Measurements from ENCODE around the gene EYA2. TPM values are rescaled to one million over a fixed set of nuclear protein-coding genes. Genes with fewer than 3 reads are reported as not detected.

Gene EYA2
- total and polyA plus RNA-seq, 2 experiments from 2014 or later = 0.18 TPM; not detected in 1

DNA sequence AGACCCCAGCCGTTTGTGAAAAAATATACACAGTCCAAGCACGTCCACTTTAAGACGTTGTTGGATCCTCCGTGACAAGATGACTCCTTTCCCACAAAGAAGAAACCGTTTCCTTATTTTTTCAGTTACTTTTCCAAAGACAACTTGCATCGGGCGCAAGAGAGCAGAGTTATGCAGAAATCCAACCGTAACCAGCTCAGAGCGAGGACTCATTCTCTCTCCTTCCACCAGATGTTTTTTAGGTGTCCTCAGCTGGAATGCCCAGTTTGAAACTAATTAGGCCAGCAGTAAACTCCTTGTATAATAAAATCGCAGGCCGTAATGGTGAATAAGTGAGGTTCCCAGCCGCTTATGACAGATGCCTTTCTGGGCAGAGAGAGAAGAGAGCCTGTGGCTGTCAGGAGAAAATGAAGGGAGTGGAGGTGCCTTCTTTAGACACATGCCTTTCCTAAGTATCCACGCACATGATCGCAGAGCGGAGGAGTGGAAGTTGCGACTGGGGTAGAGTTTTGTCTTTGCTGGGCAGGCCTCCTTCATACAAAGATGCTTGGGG, 2.8 kb downstream of the EYA2 start:
- no peaks in the 10 kb centered on the region for H3K9me3 ChIP-seq (ENCODE audit: low read depth)
- H2AFZ ChIP-seq = no peak overlapping the region
- no peaks in the 10 kb centered on the region for H3K36me3 ChIP-seq (ENCODE audit: low read depth)
- H3F3A ChIP-seq (ENCODE audit: insufficient read depth) = no peaks in the 10 kb centered on the region
- H3K9me2 ChIP-seq (ENCODE audit: insufficient read depth) = no peaks in the 10 kb centered on the region
- H4K20me1 ChIP-seq (ENCODE audit: insufficient read depth) = no peaks in the 10 kb centered on the region
- H3K4me3 ChIP-seq = no peak overlapping the region
- H3K4me1 ChIP-seq (ENCODE audit: insufficient read depth) = no peaks in the 10 kb centered on the region
- no peak overlapping the region for H3K4me2 ChIP-seq (ENCODE audit: unreplicated experiment)
- in situ Hi-C loops (cut with MboI) = no loop called here
- H3K79me2 ChIP-seq (ENCODE audit: insufficient read depth) = no peaks in the 10 kb centered on the region
- DNase-seq = no peak
- peaks cover 66% of the 10 kb centered on the region for H3K27me3 ChIP-seq (replicated peaks; ENCODE audit: insufficient read depth)
- 57 to 59% methylated on average over 16 of the region's 16 CpGs for WGBS, 2 experiments (ENCODE audit: low coverage in 1 of 2, low lambda C conversion rate in 2 of 2, missing lambda C conversion rate in 2 of 2)
- no peak for TF ChIP-seq EZH2 (IDR thresholded peaks at IDR 0.05; ENCODE audit: insufficient read depth, poor library complexity, severe bottlenecking)
- no peak for TF ChIP-seq EZH2phosphoT487 (IDR thresholded peaks at IDR 0.05; ENCODE audit: insufficient read depth, low read depth)
- H3K9ac ChIP-seq = no peak overlapping the region
- H3K27ac ChIP-seq = no peak overlapping the region

DNA sequence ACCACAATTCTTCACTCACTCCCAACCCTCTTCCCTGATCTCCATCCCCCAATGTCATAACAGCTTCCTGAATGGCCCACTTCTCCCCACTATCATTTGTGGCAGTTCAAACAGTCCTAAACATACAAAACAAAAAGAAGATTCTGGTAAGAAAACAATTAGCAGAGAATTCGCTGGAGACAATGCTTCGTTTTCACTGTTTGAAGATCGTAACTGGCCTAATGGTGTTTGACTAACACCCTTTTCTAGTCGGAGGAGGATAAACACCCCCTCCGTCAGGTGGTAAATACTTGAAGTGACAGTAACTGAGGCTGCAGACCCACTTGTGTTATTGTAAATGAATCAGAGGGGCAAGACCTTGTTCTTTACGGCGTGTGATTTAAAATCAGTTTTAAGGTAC, 3.8 kb downstream of the EYA2 start:
- no peaks in the 10 kb centered on the region for H3K4me1 ChIP-seq (ENCODE audit: insufficient read depth)
- H3K4me2 ChIP-seq (ENCODE audit: unreplicated experiment) = no peak overlapping the region
- no peaks in the 10 kb centered on the region for H4K20me1 ChIP-seq (ENCODE audit: insufficient read depth)
- H3K4me3 ChIP-seq = no peak overlapping the region
- H3K9ac ChIP-seq = no peak overlapping the region
- no peaks in the 10 kb centered on the region for H3K9me3 ChIP-seq (ENCODE audit: low read depth)
- H3K27ac ChIP-seq = no peak overlapping the region
- no peak overlapping the region for H2AFZ ChIP-seq
- in situ Hi-C loops (cut with MboI) = no loop called here
- H3K79me2 ChIP-seq (ENCODE audit: insufficient read depth) = no peaks in the 10 kb centered on the region
- TF ChIP-seq EZH2phosphoT487 (IDR thresholded peaks at IDR 0.05; ENCODE audit: insufficient read depth, low read depth) (no peak), EZH2 (IDR thresholded peaks at IDR 0.05; ENCODE audit: insufficient read depth, poor library complexity, severe bottlenecking) (no peak)
- no peak for DNase-seq
- WGBS, 2 experiments (ENCODE audit: low coverage in 1 of 2, low lambda C conversion rate in 2 of 2, missing lambda C conversion rate in 2 of 2) = 90 to 92% methylated on average over 7 of the region's 7 CpGs
- H3K27me3 ChIP-seq (replicated peaks; ENCODE audit: insufficient read depth) = peaks cover 67% of the 10 kb centered on the region
- no peaks in the 10 kb centered on the region for H3K9me2 ChIP-seq (ENCODE audit: insufficient read depth)
- H3K36me3 ChIP-seq (ENCODE audit: low read depth) = no peaks in the 10 kb centered on the region
- no peaks in the 10 kb centered on the region for H3F3A ChIP-seq (ENCODE audit: insufficient read depth)

DNA sequence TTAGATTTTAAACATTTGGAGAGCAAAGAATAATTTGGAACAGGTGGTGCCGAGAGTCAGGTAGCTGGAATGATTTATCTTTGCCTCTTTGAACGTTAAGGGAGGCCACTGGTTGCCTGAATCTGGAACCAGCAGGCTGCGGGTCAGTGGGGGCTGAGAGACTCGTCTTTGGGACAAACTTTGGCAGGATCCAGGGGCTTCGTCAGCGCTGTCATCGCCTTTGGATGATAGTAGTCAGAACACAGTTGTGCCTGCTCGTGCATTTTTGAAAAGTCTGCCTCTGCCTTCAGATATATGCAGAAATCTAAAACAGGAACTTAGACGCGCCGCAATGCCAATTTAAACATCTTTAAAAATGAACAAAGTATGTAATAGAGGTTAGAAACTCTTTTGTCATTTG, 5.0 kb downstream of the EYA2 start:
- Histone ChIP-seq H3K9me2 (ENCODE audit: insufficient read depth) (no peaks in the 10 kb centered on the region), H3K9me3 (ENCODE audit: low read depth) (no peaks in the 10 kb centered on the region), H3K9ac (no peak overlapping the region), H3K4me2 (ENCODE audit: unreplicated experiment) (no peak overlapping the region), H3F3A (ENCODE audit: insufficient read depth) (no peaks in the 10 kb centered on the region), H3K4me1 (ENCODE audit: insufficient read depth) (no peaks in the 10 kb centered on the region), H4K20me1 (ENCODE audit: insufficient read depth) (no peaks in the 10 kb centered on the region), H3K27me3 (replicated peaks; ENCODE audit: insufficient read depth) (peaks cover 63% of the 10 kb centered on the region), H3K4me3 (no peak overlapping the region), H3K36me3 (ENCODE audit: low read depth) (no peaks in the 10 kb centered on the region), H2AFZ (no peak overlapping the region), H3K27ac (no peak overlapping the region), H3K79me2 (ENCODE audit: insufficient read depth) (no peaks in the 10 kb centered on the region)
- no peak for DNase-seq
- TF ChIP-seq EZH2 (IDR thresholded peaks at IDR 0.05; ENCODE audit: insufficient read depth, poor library complexity, severe bottlenecking) (no peak), EZH2phosphoT487 (IDR thresholded peaks at IDR 0.05; ENCODE audit: insufficient read depth, low read depth) (no peak)
- 45 to 52% methylated on average over 11 of the region's 11 CpGs for WGBS, 2 experiments (ENCODE audit: low coverage in 1 of 2, low lambda C conversion rate in 2 of 2, missing lambda C conversion rate in 2 of 2)
- in situ Hi-C loops (cut with MboI) = no loop called here

DNA sequence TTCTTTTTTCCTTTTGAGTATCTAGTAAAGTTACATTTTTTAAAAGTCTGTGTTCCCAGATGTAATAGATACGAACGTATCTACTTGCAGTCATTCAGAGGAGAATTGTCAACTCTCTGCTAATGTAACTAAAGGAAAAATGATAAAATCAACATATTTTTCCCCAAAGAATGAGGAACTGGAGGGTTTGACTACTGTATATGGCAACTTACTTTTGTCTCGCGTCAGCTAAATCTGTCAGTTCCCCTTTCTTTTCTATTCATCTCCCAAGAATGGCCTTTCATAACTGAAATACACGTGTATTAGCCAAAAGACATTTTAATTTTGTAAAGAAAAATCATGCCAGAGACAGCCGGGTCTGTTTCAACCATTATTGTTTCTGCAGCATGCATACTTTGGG, 5.4 kb downstream of the EYA2 start:
- no peak for DNase-seq
- Histone ChIP-seq H3K4me2 (ENCODE audit: unreplicated experiment) (no peak overlapping the region), H2AFZ (no peak overlapping the region), H3K9me3 (ENCODE audit: low read depth) (no peaks in the 10 kb centered on the region), H4K20me1 (ENCODE audit: insufficient read depth) (no peaks in the 10 kb centered on the region), H3F3A (ENCODE audit: insufficient read depth) (no peaks in the 10 kb centered on the region), H3K36me3 (ENCODE audit: low read depth) (no peaks in the 10 kb centered on the region), H3K4me3 (no peak overlapping the region), H3K27me3 (replicated peaks; ENCODE audit: insufficient read depth) (peaks cover 61% of the 10 kb centered on the region), H3K4me1 (ENCODE audit: insufficient read depth) (no peaks in the 10 kb centered on the region), H3K9me2 (ENCODE audit: insufficient read depth) (no peaks in the 10 kb centered on the region), H3K9ac (no peak overlapping the region), H3K27ac (no peak overlapping the region), H3K79me2 (ENCODE audit: insufficient read depth) (no peaks in the 10 kb centered on the region)
- no peak for TF ChIP-seq EZH2 (IDR thresholded peaks at IDR 0.05; ENCODE audit: insufficient read depth, poor library complexity, severe bottlenecking)
- 60% methylated on average over 6 of the region's 6 CpGs for WGBS, 2 experiments (ENCODE audit: low coverage in 1 of 2, low lambda C conversion rate in 2 of 2, missing lambda C conversion rate in 2 of 2)
- in situ Hi-C loops (cut with MboI) = no loop called here

DNA sequence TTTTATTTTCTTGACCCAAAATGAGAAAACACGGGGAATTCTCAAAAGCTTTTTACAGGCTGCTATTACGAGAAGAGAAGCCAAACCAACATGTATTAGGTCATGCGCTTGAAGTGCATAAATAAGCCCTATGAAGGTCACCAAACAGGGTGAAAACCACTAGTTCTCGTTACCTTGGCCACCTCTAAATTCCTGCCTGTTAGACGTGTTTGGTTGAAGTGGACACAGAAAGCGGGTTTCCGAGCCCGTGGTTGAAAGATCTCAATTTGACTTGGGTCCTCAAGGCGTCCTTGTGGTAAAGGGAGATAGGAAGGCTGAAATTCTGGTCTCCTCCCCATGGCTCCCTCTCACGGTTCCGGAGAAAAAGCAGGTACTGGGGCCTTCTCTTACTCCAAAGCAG, 6.2 kb downstream of the EYA2 start:
- no peaks in the 10 kb centered on the region for H3K36me3 ChIP-seq (ENCODE audit: low read depth)
- H3K4me1 ChIP-seq (ENCODE audit: insufficient read depth) = no peaks in the 10 kb centered on the region
- DNase-seq = no peak
- H3K9me2 ChIP-seq (ENCODE audit: insufficient read depth) = no peaks in the 10 kb centered on the region
- no peak for TF ChIP-seq EZH2 (IDR thresholded peaks at IDR 0.05; ENCODE audit: insufficient read depth, poor library complexity, severe bottlenecking)
- TF ChIP-seq EZH2phosphoT487 (IDR thresholded peaks at IDR 0.05; ENCODE audit: insufficient read depth, low read depth) = no peak
- H3K9me3 ChIP-seq (ENCODE audit: low read depth) = no peaks in the 10 kb centered on the region
- no peaks in the 10 kb centered on the region for H3F3A ChIP-seq (ENCODE audit: insufficient read depth)
- no peak overlapping the region for H2AFZ ChIP-seq
- WGBS, 2 experiments (ENCODE audit: low coverage in 1 of 2, low lambda C conversion rate in 2 of 2, missing lambda C conversion rate in 2 of 2) = 67 to 76% methylated on average over 11 of the region's 11 CpGs
- in situ Hi-C loops (cut with MboI) = no loop called here
- no peaks in the 10 kb centered on the region for H3K79me2 ChIP-seq (ENCODE audit: insufficient read depth)
- H4K20me1 ChIP-seq (ENCODE audit: insufficient read depth) = no peaks in the 10 kb centered on the region
- H3K27ac ChIP-seq = no peak overlapping the region
- H3K4me3 ChIP-seq = no peak overlapping the region
- H3K27me3 ChIP-seq (replicated peaks; ENCODE audit: insufficient read depth) = peaks cover 54% of the 10 kb centered on the region
- no peak overlapping the region for H3K4me2 ChIP-seq (ENCODE audit: unreplicated experiment)
- no peak overlapping the region for H3K9ac ChIP-seq

All from GM23248 (cell line).